ENCODE results near the gene PROSER3. TPM values are rescaled to one million over a fixed set of nuclear protein-coding genes. Genes with fewer than 3 reads are reported as not detected.

Gene PROSER3
- total and polyA plus RNA-seq, 2 experiments from 2014 or later, result 21.8 to 28.0 TPM

DNA sequence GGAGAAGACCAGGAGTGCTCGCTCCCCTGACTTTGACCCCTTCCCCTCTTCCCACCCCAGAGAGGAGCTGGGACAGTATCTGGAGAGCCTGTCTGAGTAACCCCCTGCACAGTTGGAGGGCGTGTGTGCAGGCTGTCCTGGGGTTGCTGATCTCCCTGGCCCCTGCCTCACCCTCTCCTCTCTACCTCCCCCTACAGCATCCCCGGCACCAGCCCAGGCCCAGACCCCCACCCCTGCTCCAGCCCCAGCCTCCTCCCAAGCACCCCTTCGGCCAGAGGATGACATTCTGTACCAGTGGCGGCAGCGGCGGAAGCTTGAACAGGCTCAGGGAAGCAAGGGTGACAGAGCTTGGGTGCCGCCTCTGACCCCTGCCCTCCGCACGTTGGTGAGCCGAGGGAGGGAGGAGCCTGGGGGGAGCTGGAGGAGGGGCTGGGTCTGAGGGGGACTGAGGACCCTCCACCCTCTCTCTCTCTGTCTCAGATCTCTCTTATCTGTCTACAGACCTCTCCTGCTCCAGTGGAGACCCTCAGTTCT, 8.7 kb downstream of the PROSER3 start:
- H3K36me3 ChIP-seq (ENCODE audit: insufficient read depth), result no peaks in the 10 kb centered on the region
- H3K27me3 ChIP-seq (ENCODE audit: insufficient read depth), result no peaks in the 10 kb centered on the region
- H3K9me3 Mint-ChIP-seq, result no peaks in the 10 kb centered on the region
- peaks cover 8% of the 10 kb centered on the region; the same call in 1 of the 2 replicates for H3K4me1 ChIP-seq (ENCODE audit: insufficient read depth)
- H3K36me3 Mint-ChIP-seq (ENCODE audit: low read depth), result peaks cover 25% of the 10 kb centered on the region
- no peak overlapping the region for H3K4me2 ChIP-seq
- ATAC-seq, result no peak
- no peaks in the 10 kb centered on the region for H3K9me2 ChIP-seq (ENCODE audit: insufficient read depth)
- no peak for DNase-seq (ENCODE audit: low spot score)
- peaks cover 10% of the 10 kb centered on the region for H3K4me1 Mint-ChIP-seq
- H2AFZ ChIP-seq, result no peak overlapping the region
- H3K4me3 ChIP-seq, result no peak overlapping the region
- H3F3A ChIP-seq (replicated peaks; ENCODE audit: low read depth), result 0 out of 2 replicates have a peak, but pooled peaks cover 4% of the 10 kb centered on the region
- no peaks in the 10 kb centered on the region for H3K79me2 ChIP-seq (replicated peaks; ENCODE audit: insufficient read depth)
- TF ChIP-seq, protein P1, sequence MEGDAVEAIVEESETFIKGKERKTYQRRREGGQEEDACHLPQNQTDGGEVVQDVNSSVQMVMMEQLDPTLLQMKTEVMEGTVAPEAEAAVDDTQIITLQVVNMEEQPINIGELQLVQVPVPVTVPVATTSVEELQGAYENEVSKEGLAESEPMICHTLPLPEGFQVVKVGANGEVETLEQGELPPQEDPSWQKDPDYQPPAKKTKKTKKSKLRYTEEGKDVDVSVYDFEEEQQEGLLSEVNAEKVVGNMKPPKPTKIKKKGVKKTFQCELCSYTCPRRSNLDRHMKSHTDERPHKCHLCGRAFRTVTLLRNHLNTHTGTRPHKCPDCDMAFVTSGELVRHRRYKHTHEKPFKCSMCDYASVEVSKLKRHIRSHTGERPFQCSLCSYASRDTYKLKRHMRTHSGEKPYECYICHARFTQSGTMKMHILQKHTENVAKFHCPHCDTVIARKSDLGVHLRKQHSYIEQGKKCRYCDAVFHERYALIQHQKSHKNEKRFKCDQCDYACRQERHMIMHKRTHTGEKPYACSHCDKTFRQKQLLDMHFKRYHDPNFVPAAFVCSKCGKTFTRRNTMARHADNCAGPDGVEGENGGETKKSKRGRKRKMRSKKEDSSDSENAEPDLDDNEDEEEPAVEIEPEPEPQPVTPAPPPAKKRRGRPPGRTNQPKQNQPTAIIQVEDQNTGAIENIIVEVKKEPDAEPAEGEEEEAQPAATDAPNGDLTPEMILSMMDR (conservative IDR thresholded peaks at IDR 0.05; ENCODE audit: low read depth in 2 of 2), result no peak
- no peak for TF ChIP-seq ZNF114 (CRISPR knock-in tag; IDR thresholded peaks at IDR 0.05)
- TF ChIP-seq, protein P2, sequence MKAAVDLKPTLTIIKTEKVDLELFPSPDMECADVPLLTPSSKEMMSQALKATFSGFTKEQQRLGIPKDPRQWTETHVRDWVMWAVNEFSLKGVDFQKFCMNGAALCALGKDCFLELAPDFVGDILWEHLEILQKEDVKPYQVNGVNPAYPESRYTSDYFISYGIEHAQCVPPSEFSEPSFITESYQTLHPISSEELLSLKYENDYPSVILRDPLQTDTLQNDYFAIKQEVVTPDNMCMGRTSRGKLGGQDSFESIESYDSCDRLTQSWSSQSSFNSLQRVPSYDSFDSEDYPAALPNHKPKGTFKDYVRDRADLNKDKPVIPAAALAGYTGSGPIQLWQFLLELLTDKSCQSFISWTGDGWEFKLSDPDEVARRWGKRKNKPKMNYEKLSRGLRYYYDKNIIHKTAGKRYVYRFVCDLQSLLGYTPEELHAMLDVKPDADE (IDR thresholded peaks at IDR 0.05), result no peak
- TF ChIP-seq CREB1 (CRISPR knock-in tag; IDR thresholded peaks at IDR 0.05; ENCODE audit: low read depth), result no peak
- TF ChIP-seq POLR2AphosphoS5 (IDR thresholded peaks at IDR 0.05; ENCODE audit: low read depth), result no peak
- no peak for TF ChIP-seq STAT1 (IDR thresholded peaks at IDR 0.05; ENCODE audit: unreplicated experiment)
- TF ChIP-seq EZH2phosphoT487 (IDR thresholded peaks at IDR 0.05; ENCODE audit: unreplicated experiment), result no peak
- TF ChIP-seq NANOG (IDR thresholded peaks at IDR 0.05; ENCODE audit: borderline replicate concordance), result no peak
- no peak for TF ChIP-seq JUNB (IDR thresholded peaks at IDR 0.05; ENCODE audit: unreplicated experiment)
- no peak overlapping the region for H3K27ac ChIP-seq (ENCODE audit: low read depth)
- H4K20me1 ChIP-seq (replicated peaks; ENCODE audit: insufficient read depth), result no peaks in the 10 kb centered on the region; the same call in none of the 2 replicates
- H3K4me3 Mint-ChIP-seq, result no peak overlapping the region; the same call in 2 of the 3 replicates
- no peak overlapping the region for H3K27ac Mint-ChIP-seq
- H3K27me3 Mint-ChIP-seq (ENCODE audit: insufficient read depth, low read depth, poor library complexity), result peaks cover 6% of the 10 kb centered on the region

DNA sequence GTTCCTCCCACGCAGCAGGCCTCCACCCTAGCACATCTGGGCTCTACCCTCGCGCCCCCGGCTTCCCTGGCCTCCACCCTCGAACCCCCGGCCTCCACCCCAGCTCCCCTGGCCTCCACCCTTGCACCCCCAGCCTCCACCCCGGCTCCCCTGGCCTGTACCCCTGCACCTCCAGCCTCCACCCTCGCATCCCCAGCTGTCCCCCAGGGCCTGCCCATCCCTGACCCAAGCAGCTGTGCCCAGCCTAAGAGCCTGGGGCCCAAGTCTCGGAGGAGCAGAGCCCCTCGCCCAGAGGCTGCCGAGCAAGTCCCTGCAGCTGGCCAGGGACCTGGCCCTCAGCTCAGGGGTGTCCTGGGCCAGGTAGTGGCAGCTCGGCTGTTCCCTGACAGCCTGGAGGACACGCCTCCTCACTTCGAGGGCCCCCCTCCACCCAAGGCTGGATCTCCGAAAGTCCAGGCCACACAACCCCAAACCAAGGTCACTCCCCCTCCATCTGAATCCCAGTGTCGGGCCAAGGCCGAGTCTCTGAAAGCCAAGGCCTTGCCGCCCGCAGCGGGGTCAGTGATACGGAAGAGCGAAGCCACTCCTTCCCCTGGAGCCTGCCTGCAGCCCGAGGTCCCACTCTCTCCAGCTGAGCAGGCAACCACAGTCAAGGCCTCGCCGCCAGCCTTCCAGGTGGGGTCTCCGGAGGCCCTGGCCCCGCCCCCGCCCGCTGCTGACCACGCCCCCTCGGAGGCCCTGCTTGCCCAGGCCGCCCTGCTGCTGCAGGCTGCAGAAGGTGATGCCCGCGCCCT, 9.5 kb downstream of the PROSER3 start:
- Histone ChIP-seq H3K27me3 (ENCODE audit: insufficient read depth) (no peaks in the 10 kb centered on the region; the same call in 1 of the 2 replicates), H3K36me3 (ENCODE audit: insufficient read depth) (no peaks in the 10 kb centered on the region), H2AFZ (no peak overlapping the region), H3F3A (replicated peaks; ENCODE audit: low read depth) (0 out of 2 replicates have a peak, but pooled peaks cover 4% of the 10 kb centered on the region), H3K27ac (ENCODE audit: low read depth) (no peak overlapping the region), H3K9me2 (ENCODE audit: insufficient read depth) (no peaks in the 10 kb centered on the region), H3K4me2 (peak overlapping the region; percentile 73), H3K79me2 (replicated peaks; ENCODE audit: insufficient read depth) (no peaks in the 10 kb centered on the region), H3K4me1 (ENCODE audit: insufficient read depth) (peaks cover 8% of the 10 kb centered on the region; the same call in 1 of the 2 replicates), H4K20me1 (replicated peaks; ENCODE audit: insufficient read depth) (no peaks in the 10 kb centered on the region; the same call in none of the 2 replicates), H3K4me3 (peak overlapping the region; percentile 41; the same call in 1 of the 2 replicates)
- Mint-ChIP-seq H3K27ac (no peak overlapping the region), H3K4me3 (peak overlapping the region; percentile 57; the same call in 2 of the 3 replicates), H3K36me3 (ENCODE audit: low read depth) (peaks cover 19% of the 10 kb centered on the region), H3K4me1 (peaks cover 10% of the 10 kb centered on the region), H3K27me3 (ENCODE audit: insufficient read depth, low read depth, poor library complexity) (peaks cover 4% of the 10 kb centered on the region), H3K9me3 (no peaks in the 10 kb centered on the region)
- DNase-seq (ENCODE audit: low spot score) (peak; percentile 94), ATAC-seq (peak; percentile 95)
- TF ChIP-seq POLR2AphosphoS5 (IDR thresholded peaks at IDR 0.05; ENCODE audit: low read depth) (peak; percentile 40), EZH2phosphoT487 (IDR thresholded peaks at IDR 0.05; ENCODE audit: unreplicated experiment) (no peak), CREB1 (CRISPR knock-in tag; IDR thresholded peaks at IDR 0.05; ENCODE audit: low read depth) (no peak), ZNF114 (CRISPR knock-in tag; IDR thresholded peaks at IDR 0.05) (no peak), STAT1 (IDR thresholded peaks at IDR 0.05; ENCODE audit: unreplicated experiment) (no peak)
- TF ChIP-seq, protein P3, sequence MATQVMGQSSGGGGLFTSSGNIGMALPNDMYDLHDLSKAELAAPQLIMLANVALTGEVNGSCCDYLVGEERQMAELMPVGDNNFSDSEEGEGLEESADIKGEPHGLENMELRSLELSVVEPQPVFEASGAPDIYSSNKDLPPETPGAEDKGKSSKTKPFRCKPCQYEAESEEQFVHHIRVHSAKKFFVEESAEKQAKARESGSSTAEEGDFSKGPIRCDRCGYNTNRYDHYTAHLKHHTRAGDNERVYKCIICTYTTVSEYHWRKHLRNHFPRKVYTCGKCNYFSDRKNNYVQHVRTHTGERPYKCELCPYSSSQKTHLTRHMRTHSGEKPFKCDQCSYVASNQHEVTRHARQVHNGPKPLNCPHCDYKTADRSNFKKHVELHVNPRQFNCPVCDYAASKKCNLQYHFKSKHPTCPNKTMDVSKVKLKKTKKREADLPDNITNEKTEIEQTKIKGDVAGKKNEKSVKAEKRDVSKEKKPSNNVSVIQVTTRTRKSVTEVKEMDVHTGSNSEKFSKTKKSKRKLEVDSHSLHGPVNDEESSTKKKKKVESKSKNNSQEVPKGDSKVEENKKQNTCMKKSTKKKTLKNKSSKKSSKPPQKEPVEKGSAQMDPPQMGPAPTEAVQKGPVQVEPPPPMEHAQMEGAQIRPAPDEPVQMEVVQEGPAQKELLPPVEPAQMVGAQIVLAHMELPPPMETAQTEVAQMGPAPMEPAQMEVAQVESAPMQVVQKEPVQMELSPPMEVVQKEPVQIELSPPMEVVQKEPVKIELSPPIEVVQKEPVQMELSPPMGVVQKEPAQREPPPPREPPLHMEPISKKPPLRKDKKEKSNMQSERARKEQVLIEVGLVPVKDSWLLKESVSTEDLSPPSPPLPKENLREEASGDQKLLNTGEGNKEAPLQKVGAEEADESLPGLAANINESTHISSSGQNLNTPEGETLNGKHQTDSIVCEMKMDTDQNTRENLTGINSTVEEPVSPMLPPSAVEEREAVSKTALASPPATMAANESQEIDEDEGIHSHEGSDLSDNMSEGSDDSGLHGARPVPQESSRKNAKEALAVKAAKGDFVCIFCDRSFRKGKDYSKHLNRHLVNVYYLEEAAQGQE (IDR thresholded peaks at IDR 0.05; ENCODE audit: unreplicated experiment), result no peak

Data from GM23338 (cell line).